HG02870 (cell line): ENCODE measurements around the gene SLAMF7.
"Not testable (repeated sequence)": the region's sequence is repeated elsewhere in the genome, so short reads cannot be mapped to it uniquely, and the experiment has no call there.

Source experiments
- ATAC-seq: cut with Tn5 transposase; IDR thresholded peaks from one replicate; pipeline ENCODE4 v1.9.1; 2021; ENCODE audit warnings: mild to moderate bottlenecking, moderate library complexity; ENCODE audit not compliant: unreplicated experiment

SLAMF7 gene

GRCh38 chr1:160739098-160739511 is at the start of gene SLAMF7:
Gene SLAMF7 (plus strand): TSS chr1:160739247. CDS start chr1:160739302, 55 bp downstream.
- peak; percentile 51 for ATAC-seq

- ATAC-seq, result not testable (repeated sequence)
These were observed 46.7 kb upstream of the SLAMF7 start for GRCh38 chr1:160692390-160692789.

- ATAC-seq, result no peak
These were observed 36.9 kb upstream of the SLAMF7 start for GRCh38 chr1:160702100-160702499.

- no peak for ATAC-seq
These were observed 34.8 kb upstream of the SLAMF7 start for GRCh38 chr1:160704250-160704649.

GRCh38 chr1:160705212-160705621 is 33.8 kb upstream of the SLAMF7 start:
- ATAC-seq, result not testable (repeated sequence)

- no peak for ATAC-seq
These were observed 33.3 kb upstream of the SLAMF7 start for GRCh38 chr1:160705742-160706141.

GRCh38 chr1:160706526-160707235 is 32.4 kb upstream of the SLAMF7 start:
- no peak for ATAC-seq

- ATAC-seq, result no peak
These were observed 31.6 kb upstream of the SLAMF7 start for GRCh38 chr1:160707236-160708064.

- no peak for ATAC-seq
These were observed 30.9 kb upstream of the SLAMF7 start for GRCh38 chr1:160708118-160708517.

- no peak for ATAC-seq
These were observed 30.2 kb upstream of the SLAMF7 start for GRCh38 chr1:160708801-160709200.

- ATAC-seq, result no peak
These were observed 29.3 kb upstream of the SLAMF7 start for GRCh38 chr1:160709715-160710114.

GRCh38 chr1:160710517-160711252 is 28.4 kb upstream of the SLAMF7 start:
- no peak for ATAC-seq

- ATAC-seq, result no peak
These were observed 27.8 kb upstream of the SLAMF7 start for GRCh38 chr1:160711276-160711601.

- ATAC-seq, result peak; percentile 42
These were observed 27.3 kb upstream of the SLAMF7 start, which contains the start of gene CD48 for GRCh38 chr1:160711602-160712311. Gene CD48 (minus strand): TSS chr1:160711822. CDS start chr1:160711763, 59 bp downstream.

- peak; percentile 40 for ATAC-seq
These were observed 26.4 kb upstream of the SLAMF7 start for GRCh38 chr1:160712525-160713080.

GRCh38 chr1:160713161-160713560 is 25.9 kb upstream of the SLAMF7 start:
- no peak for ATAC-seq

- ATAC-seq, result not testable (repeated sequence)
These were observed 24.9 kb upstream of the SLAMF7 start for GRCh38 chr1:160714034-160714648.

GRCh38 chr1:160716013-160716412 is 23.0 kb upstream of the SLAMF7 start:
- no peak for ATAC-seq

GRCh38 chr1:160717306-160717705 is 21.7 kb upstream of the SLAMF7 start:
- ATAC-seq, result no peak

GRCh38 chr1:160718210-160718609 is 20.8 kb upstream of the SLAMF7 start:
- no peak for ATAC-seq
